HepG2 (cell line): ENCODE data around the gene SH3YL1. TPM values are rescaled to one million over a fixed set of nuclear protein-coding genes. Genes with fewer than 3 reads are reported as not detected.

Source experiments
- ATF1 ChIP-seq: IDR thresholded peaks from 2 replicates; pipeline ENCODE4 v1.6.1; 2016; ENCODE audit warnings: mild to moderate bottlenecking, control low read depth
- DR1 ChIP-seq: sonication (generic); formaldehyde crosslinking; IDR thresholded peaks from 2 replicates; pipeline ENCODE4 v1.8.0; 2021; ENCODE audit warnings: mild to moderate bottlenecking, missing genetic modification reagents, inconsistent platforms
- FOXK2 ChIP-seq: fragments of 450-650 bp; IDR thresholded peaks from 2 replicates; pipeline ENCODE4 v1.6.1; 2016
- GABPB1 ChIP-seq: IDR thresholded peaks from 2 replicates; pipeline ENCODE4 v1.6.1; 2016; ENCODE audit warnings: mild to moderate bottlenecking, missing genetic modification reagents, moderate library complexity, missing compliant biosample characterization
- GLI4 ChIP-seq: sonication (generic); formaldehyde crosslinking; IDR thresholded peaks from 2 replicates; pipeline ENCODE4 v1.5.1; 2020; ENCODE audit warnings: missing genetic modification reagents, mild to moderate bottlenecking, moderate library complexity, borderline replicate concordance
- HMG20B ChIP-seq: conservative IDR thresholded peaks from 2 replicates; pipeline ENCODE4 v1.6.1; 2016; ENCODE audit warnings: missing genetic modification reagents, missing compliant biosample characterization
- KLF12 ChIP-seq: sonication (generic); formaldehyde crosslinking; IDR thresholded peaks from 2 replicates; pipeline ENCODE4 v1.4.0; 2020; ENCODE audit warnings: missing genetic modification reagents, borderline replicate concordance
- NBN ChIP-seq: fragments of 450-650 bp; conservative IDR thresholded peaks from 2 replicates; pipeline ENCODE4 v1.6.1; 2017
- RAD21 ChIP-seq: fragments of 450-650 bp; formaldehyde crosslinking; IDR thresholded peaks from 2 replicates; pipeline ENCODE4 v1.5.0; 2020; ENCODE audit warnings: mild to moderate bottlenecking
- SCMH1 ChIP-seq: sonication (generic); formaldehyde crosslinking; IDR thresholded peaks from 2 replicates; pipeline ENCODE4 v1.9.0; 2021; ENCODE audit warnings: missing genetic modification reagents, mild to moderate bottlenecking, borderline replicate concordance
- SMAD3 ChIP-seq: sonication (generic); formaldehyde crosslinking; IDR thresholded peaks from 2 replicates; pipeline ENCODE4 v1.4.0; 2020; ENCODE audit warnings: missing genetic modification reagents
- SRSF4 ChIP-seq: fragments of 200-400 bp; formaldehyde crosslinking; IDR thresholded peaks from one replicate; pipeline ENCODE4 v1.6.1; 2018; ENCODE audit warnings: mild to moderate bottlenecking, low read depth, low read length, moderate library complexity; ENCODE audit not compliant: poor library complexity, severe bottlenecking
- ZBTB42 ChIP-seq: sonication (generic); formaldehyde crosslinking; IDR thresholded peaks from 2 replicates; pipeline ENCODE4 v1.5.0; 2020; ENCODE audit warnings: mild to moderate bottlenecking, missing genetic modification reagents
- ZNF292 ChIP-seq: sonication (generic); formaldehyde crosslinking; IDR thresholded peaks from 2 replicates; pipeline ENCODE4 v1.8.1; 2022; ENCODE audit warnings: mild to moderate bottlenecking, low read depth, missing genetic modification reagents, borderline replicate concordance
- ZNF343 ChIP-seq: sonication (generic); formaldehyde crosslinking; IDR thresholded peaks from 2 replicates; pipeline ENCODE4 v1.4.0; 2020; ENCODE audit warnings: mild to moderate bottlenecking, missing genetic modification reagents
- ZNF468 ChIP-seq: sonication (generic); formaldehyde crosslinking; IDR thresholded peaks from 2 replicates; pipeline ENCODE4 v1.8.0; 2022; ENCODE audit warnings: mild to moderate bottlenecking, moderate library complexity, missing genetic modification reagents
- ZNF670 ChIP-seq: sonication (generic); formaldehyde crosslinking; IDR thresholded peaks from 2 replicates; pipeline ENCODE4 v1.8.0; 2022; ENCODE audit warnings: mild to moderate bottlenecking, missing genetic modification reagents, borderline replicate concordance
- ZNF746 ChIP-seq: sonication (generic); formaldehyde crosslinking; IDR thresholded peaks from 2 replicates; pipeline ENCODE4 v1.8.0; 2022; ENCODE audit warnings: mild to moderate bottlenecking, missing genetic modification reagents
- ZNF776 ChIP-seq: sonication (generic); formaldehyde crosslinking; IDR thresholded peaks from 2 replicates; pipeline ENCODE4 v1.4.0; 2020; ENCODE audit warnings: mild to moderate bottlenecking, missing genetic modification reagents
- ZSCAN21 ChIP-seq: sonication (generic); formaldehyde crosslinking; IDR thresholded peaks from 2 replicates; pipeline ENCODE4 v1.8.0; 2022; ENCODE audit warnings: mild to moderate bottlenecking, missing genetic modification reagents, moderate library complexity, borderline replicate concordance
- polyA plus RNA-seq, 8 experiments: library from polyadenylated mRNA; depleted of rRNA in 3 of 8; stranded (reverse) in 7 of 8; unstranded in 1 of 8; fragments of >200 nt; fragmentation: Illumina TruSeq in 4 of 8; extraction: Trizol in 4 of 8; gene quantifications; 2 replicates each; pipeline versions ENCODE4 v1.2.1 to v1.2.3, GENCODE V29; 2011 to 2016; ENCODE audit warnings: low read depth in 4 of 8, missing spikeins in 1 of 8, mixed read lengths in 1 of 8; ENCODE audit not compliant: insufficient read depth in 1 of 8
- total RNA-seq, 5 experiments: library from RNA; depleted of rRNA; stranded (reverse); fragments of >200 nt; fragmentation: Illumina TruSeq; extraction: Trizol; gene quantifications; 2 replicates each; pipeline ENCODE4 v1.2.3, GENCODE V29; 2016; ENCODE audit warnings: low read depth in 1 of 5
- TF ChIP-seq, protein P1 (sequence below): sonication (generic); formaldehyde crosslinking; IDR thresholded peaks from 2 replicates; pipeline ENCODE4 v1.4.0; 2020; ENCODE audit warnings: missing genetic modification reagents, borderline replicate concordance
- TF ChIP-seq, protein P2 (sequence below): sonication (generic); formaldehyde crosslinking; IDR thresholded peaks from 2 replicates; pipeline ENCODE4 v1.4.0; 2020; ENCODE audit warnings: missing genetic modification reagents, borderline replicate concordance
- TF ChIP-seq, protein P3 (sequence below): sonication (generic); formaldehyde crosslinking; conservative IDR thresholded peaks from 2 replicates; pipeline ENCODE4 v1.4.0; 2020; ENCODE audit warnings: missing genetic modification reagents

SH3YL1 gene
- total and polyA plus RNA-seq, 2 of the 13 experiments (the other 11 are each of a cell fraction or from before 2014, with no cell fraction given), result 13.0 to 48.2 TPM

DNA sequence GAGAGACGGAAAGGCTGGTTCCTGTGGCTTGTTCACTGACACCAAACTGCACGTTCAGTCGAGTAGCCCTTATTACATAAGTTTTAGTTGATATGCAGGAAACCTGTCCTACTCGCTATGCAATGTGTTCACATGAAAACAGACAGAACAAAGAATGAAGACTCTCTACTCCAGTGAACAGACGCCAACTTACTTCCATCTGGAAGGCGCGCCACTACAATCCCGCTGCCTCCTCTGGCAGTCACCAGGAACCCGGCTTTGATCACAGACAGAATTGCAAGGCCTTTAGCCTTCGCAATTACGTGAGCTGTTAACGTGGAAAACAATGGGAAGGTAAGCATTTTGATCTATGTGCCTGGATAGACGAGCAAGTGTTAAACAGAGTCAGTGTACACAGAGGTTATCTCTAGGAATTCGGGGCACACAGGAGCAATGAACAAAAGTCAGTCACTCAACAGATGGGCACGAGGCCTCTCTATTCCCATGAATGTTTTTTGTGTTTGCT, 14.2 kb downstream of the SH3YL1 start (continued):
- TF ChIP-seq ZNF746 (CRISPR knock-in tag), result no peak
- no peak for TF ChIP-seq ZNF468 (CRISPR knock-in tag)
- TF ChIP-seq, protein P1, sequence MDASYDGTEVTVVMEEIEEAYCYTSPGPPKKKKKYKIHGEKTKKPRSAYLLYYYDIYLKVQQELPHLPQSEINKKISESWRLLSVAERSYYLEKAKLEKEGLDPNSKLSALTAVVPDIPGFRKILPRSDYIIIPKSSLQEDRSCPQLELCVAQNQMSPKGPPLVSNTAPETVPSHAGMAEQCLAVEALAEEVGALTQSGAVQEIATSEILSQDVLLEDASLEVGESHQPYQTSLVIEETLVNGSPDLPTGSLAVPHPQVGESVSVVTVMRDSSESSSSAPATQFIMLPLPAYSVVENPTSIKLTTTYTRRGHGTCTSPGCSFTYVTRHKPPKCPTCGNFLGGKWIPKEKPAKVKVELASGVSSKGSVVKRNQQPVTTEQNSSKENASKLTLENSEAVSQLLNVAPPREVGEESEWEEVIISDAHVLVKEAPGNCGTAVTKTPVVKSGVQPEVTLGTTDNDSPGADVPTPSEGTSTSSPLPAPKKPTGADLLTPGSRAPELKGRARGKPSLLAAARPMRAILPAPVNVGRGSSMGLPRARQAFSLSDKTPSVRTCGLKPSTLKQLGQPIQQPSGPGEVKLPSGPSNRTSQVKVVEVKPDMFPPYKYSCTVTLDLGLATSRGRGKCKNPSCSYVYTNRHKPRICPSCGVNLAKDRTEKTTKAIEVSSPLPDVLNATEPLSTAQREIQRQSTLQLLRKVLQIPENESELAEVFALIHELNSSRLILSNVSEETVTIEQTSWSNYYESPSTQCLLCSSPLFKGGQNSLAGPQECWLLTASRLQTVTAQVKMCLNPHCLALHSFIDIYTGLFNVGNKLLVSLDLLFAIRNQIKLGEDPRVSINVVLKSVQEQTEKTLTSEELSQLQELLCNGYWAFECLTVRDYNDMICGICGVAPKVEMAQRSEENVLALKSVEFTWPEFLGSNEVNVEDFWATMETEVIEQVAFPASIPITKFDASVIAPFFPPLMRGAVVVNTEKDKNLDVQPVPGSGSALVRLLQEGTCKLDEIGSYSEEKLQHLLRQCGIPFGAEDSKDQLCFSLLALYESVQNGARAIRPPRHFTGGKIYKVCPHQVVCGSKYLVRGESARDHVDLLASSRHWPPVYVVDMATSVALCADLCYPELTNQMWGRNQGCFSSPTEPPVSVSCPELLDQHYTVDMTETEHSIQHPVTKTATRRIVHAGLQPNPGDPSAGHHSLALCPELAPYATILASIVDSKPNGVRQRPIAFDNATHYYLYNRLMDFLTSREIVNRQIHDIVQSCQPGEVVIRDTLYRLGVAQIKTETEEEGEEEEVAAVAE (CRISPR knock-in tag), result peak; percentile 79; the same call in 1 of the 2 replicates
- TF ChIP-seq SCMH1 (CRISPR knock-in tag), result no peak
- TF ChIP-seq SMAD3 (CRISPR knock-in tag), result peak; percentile 71; the same call in 1 of the 2 replicates
- peak; percentile 89 for TF ChIP-seq HMG20B (CRISPR knock-in tag)
- TF ChIP-seq ATF1 (CRISPR knock-in tag), result peak; percentile 59
- TF ChIP-seq ZSCAN21, result peak; percentile 84
- peak; percentile 84; the same call in 1 of the 2 replicates for TF ChIP-seq ZNF292 (CRISPR knock-in tag)
- TF ChIP-seq GABPB1 (CRISPR knock-in tag), result peak; percentile 19; the same call in 1 of the 2 replicates
- no peak for TF ChIP-seq ZNF343 (CRISPR knock-in tag)
- no peak for TF ChIP-seq KLF12
- TF ChIP-seq, protein P2, sequence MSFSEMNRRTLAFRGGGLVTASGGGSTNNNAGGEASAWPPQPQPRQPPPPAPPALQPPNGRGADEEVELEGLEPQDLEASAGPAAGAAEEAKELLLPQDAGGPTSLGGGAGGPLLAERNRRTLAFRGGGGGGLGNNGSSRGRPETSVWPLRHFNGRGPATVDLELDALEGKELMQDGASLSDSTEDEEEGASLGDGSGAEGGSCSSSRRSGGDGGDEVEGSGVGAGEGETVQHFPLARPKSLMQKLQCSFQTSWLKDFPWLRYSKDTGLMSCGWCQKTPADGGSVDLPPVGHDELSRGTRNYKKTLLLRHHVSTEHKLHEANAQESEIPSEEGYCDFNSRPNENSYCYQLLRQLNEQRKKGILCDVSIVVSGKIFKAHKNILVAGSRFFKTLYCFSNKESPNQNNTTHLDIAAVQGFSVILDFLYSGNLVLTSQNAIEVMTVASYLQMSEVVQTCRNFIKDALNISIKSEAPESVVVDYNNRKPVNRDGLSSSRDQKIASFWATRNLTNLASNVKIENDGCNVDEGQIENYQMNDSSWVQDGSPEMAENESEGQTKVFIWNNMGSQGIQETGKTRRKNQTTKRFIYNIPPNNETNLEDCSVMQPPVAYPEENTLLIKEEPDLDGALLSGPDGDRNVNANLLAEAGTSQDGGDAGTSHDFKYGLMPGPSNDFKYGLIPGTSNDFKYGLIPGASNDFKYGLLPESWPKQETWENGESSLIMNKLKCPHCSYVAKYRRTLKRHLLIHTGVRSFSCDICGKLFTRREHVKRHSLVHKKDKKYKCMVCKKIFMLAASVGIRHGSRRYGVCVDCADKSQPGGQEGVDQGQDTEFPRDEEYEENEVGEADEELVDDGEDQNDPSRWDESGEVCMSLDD (CRISPR knock-in tag), result peak; percentile 76; the same call in 1 of the 2 replicates
- TF ChIP-seq NBN, result no peak
- TF ChIP-seq GLI4 (CRISPR knock-in tag), result no peak
- no peak for TF ChIP-seq ZNF776
- TF ChIP-seq RAD21 (CRISPR knock-in tag), result no peak
- TF ChIP-seq, protein P3, sequence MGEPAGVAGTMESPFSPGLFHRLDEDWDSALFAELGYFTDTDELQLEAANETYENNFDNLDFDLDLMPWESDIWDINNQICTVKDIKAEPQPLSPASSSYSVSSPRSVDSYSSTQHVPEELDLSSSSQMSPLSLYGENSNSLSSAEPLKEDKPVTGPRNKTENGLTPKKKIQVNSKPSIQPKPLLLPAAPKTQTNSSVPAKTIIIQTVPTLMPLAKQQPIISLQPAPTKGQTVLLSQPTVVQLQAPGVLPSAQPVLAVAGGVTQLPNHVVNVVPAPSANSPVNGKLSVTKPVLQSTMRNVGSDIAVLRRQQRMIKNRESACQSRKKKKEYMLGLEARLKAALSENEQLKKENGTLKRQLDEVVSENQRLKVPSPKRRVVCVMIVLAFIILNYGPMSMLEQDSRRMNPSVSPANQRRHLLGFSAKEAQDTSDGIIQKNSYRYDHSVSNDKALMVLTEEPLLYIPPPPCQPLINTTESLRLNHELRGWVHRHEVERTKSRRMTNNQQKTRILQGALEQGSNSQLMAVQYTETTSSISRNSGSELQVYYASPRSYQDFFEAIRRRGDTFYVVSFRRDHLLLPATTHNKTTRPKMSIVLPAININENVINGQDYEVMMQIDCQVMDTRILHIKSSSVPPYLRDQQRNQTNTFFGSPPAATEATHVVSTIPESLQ (CRISPR knock-in tag), result no peak
- TF ChIP-seq SRSF4, result no peak
- peak; percentile 77; the same call in 1 of the 2 replicates for TF ChIP-seq ZNF670 (CRISPR knock-in tag)
- TF ChIP-seq DR1, result no peak
- TF ChIP-seq ZBTB42, result no peak
- peak; percentile 58 for TF ChIP-seq FOXK2
